GM11168 (cell line): ENCODE measurements around the gene TP53I3.
"Not testable (repeated sequence)": the region's sequence is repeated elsewhere in the genome, so short reads cannot be mapped to it uniquely, and the experiment has no call there.

Source experiments
- in situ Hi-C: fragments of 300-500 bp; cut with MboI; formaldehyde crosslinking; loops from one replicate; pipeline ENCODE4 v1.12.0; 2022; ENCODE audit warnings: low sequenced_read_pairs; ENCODE audit not compliant: unreplicated experiment

The TP53I3 gene

GRCh38 chr2:24101992-24102391, 17.4 kb upstream of the TP53I3 start:
- in situ Hi-C loops: no loop called here

- in situ Hi-C loops: not testable (repeated sequence)
Measured at GRCh38 chr2:24100732-24101131, 16.1 kb upstream of the TP53I3 start.

GRCh38 chr2:24095171-24095677, 10.6 kb upstream of the TP53I3 start:
- in situ Hi-C loops: not testable (repeated sequence)

GRCh38 chr2:24093270-24093669, 8.6 kb upstream of the TP53I3 start:
- in situ Hi-C loops: not testable (repeated sequence)

GRCh38 chr2:24088821-24089359, 4.3 kb upstream of the TP53I3 start:
- in situ Hi-C loops: no loop called here

- in situ Hi-C loops: no loop called here
Measured at GRCh38 chr2:24087032-24087431, 2.4 kb upstream of the TP53I3 start.

GRCh38 chr2:24086241-24086640, 1.6 kb upstream of the TP53I3 start:
- in situ Hi-C loops: no loop called here

- in situ Hi-C loops: no loop called here
Measured at GRCh38 chr2:24085200-24085489, 511 bp upstream of the TP53I3 start.

- in situ Hi-C loops: no loop called here
Measured at GRCh38 chr2:24083567-24084385, 858 bp downstream of the TP53I3 start.

GRCh38 chr2:24082787-24083566, 1.7 kb downstream of the TP53I3 start:
- in situ Hi-C loops: no loop called here

GRCh38 chr2:24080701-24081100, 3.9 kb downstream of the TP53I3 start:
- in situ Hi-C loops: no loop called here

GRCh38 chr2:24077879-24078278, 6.8 kb downstream of the TP53I3 start:
- in situ Hi-C loops: no loop called here

GRCh38 chr2:24077535-24077877, 7.1 kb downstream of the TP53I3 start:
- in situ Hi-C loops: no loop called here

- in situ Hi-C loops: no loop called here
Measured at GRCh38 chr2:24076849-24077534, 7.6 kb downstream of the TP53I3 start.

GRCh38 chr2:24075915-24076848, 8.5 kb downstream of the TP53I3 start, which contains the start of gene SF3B6:
Gene SF3B6, minus strand, starts transcription at chr2:24076326. Its CDS starts 97 bp downstream, at chr2:24076229.
- in situ Hi-C loops: no loop called here

GRCh38 chr2:24075259-24075658, 9.4 kb downstream of the TP53I3 start:
- in situ Hi-C loops: no loop called here

- in situ Hi-C loops: no loop called here
Measured at GRCh38 chr2:24073816-24074215, 10.8 kb downstream of the TP53I3 start.

GRCh38 chr2:24072259-24072658, 12.4 kb downstream of the TP53I3 start:
- in situ Hi-C loops: no loop called here

GRCh38 chr2:24065341-24065740, 19.3 kb downstream of the TP53I3 start:
- in situ Hi-C loops: loop anchor here (10.0 kb wide), 1 partner anchor 241 kb away; no protein-coding TSS in a partner anchor
